GM23248 (cell line): ENCODE data around the gene EXOC2.

Source experiments
- EZH2 ChIP-seq: fragments of 200-600 bp; sonication (generic); IDR thresholded peaks from 2 replicates; pipeline ENCODE4 v1.6.1; 2018; ENCODE audit warnings: antibody characterized with exemption, mild to moderate bottlenecking; ENCODE audit not compliant: insufficient read depth, poor library complexity, severe bottlenecking
- EZH2phosphoT487 ChIP-seq: fragments of 200-600 bp; sonication (generic); IDR thresholded peaks from 2 replicates; pipeline ENCODE4 v1.6.1; 2018; ENCODE audit warnings: antibody characterized with exemption, moderate library complexity, mild to moderate bottlenecking, low read depth; ENCODE audit not compliant: insufficient read depth

DNA sequence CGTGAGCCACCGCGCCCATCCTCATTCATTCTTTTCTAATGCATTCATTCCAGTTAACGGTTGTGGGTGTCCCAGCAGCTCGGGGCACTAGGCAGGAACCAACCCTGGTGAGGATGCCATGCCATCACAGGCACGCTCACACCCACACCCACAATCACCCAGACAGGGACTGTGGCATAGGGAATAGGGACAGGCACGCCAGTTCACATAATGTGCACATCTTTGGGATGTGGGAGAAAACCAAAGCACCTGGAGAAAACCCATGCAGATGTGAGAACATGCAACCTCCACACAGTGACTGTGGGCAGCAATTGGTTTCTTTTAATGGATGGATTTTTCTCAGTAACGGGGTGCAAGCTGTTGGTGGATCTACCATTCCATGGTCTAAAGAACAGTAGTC, 237.1 kb downstream of the EXOC2 start:
- no peak for TF ChIP-seq EZH2phosphoT487
- TF ChIP-seq EZH2: no peak
